ENCODE results near the gene ALKBH5.

DNA sequence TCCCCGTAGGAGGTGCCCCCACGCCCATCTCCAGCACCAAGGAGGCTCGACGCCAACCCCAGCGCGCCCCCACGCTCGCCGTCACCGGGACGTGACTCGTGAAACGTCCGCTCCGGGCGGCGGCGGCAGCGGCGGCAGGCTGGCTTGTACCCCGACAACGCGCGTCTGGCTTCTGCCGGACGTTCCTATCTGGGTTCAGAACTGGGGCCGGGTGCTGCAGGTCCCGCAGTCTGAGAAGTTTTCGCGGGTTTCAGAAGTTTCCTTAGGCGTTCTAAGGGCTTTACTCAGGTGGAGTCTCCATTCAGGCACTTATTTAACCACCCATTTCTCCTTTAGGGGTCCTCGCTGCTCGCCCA lies 672 bp upstream of the ALKBH5 start:
- TF ChIP-seq, protein P1, sequence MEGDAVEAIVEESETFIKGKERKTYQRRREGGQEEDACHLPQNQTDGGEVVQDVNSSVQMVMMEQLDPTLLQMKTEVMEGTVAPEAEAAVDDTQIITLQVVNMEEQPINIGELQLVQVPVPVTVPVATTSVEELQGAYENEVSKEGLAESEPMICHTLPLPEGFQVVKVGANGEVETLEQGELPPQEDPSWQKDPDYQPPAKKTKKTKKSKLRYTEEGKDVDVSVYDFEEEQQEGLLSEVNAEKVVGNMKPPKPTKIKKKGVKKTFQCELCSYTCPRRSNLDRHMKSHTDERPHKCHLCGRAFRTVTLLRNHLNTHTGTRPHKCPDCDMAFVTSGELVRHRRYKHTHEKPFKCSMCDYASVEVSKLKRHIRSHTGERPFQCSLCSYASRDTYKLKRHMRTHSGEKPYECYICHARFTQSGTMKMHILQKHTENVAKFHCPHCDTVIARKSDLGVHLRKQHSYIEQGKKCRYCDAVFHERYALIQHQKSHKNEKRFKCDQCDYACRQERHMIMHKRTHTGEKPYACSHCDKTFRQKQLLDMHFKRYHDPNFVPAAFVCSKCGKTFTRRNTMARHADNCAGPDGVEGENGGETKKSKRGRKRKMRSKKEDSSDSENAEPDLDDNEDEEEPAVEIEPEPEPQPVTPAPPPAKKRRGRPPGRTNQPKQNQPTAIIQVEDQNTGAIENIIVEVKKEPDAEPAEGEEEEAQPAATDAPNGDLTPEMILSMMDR (IDR thresholded peaks at IDR 0.05), result no peak
- TF ChIP-seq, protein P2, sequence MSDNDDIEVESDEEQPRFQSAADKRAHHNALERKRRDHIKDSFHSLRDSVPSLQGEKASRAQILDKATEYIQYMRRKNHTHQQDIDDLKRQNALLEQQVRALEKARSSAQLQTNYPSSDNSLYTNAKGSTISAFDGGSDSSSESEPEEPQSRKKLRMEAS (IDR thresholded peaks at IDR 0.05), result peak; percentile 83
- TF ChIP-seq POLR2A (IDR thresholded peaks at IDR 0.05; ENCODE audit: low read length) (peak; percentile 81), RAD21 (conservative IDR thresholded peaks at IDR 0.05 in 1 of 2, IDR thresholded peaks at IDR 0.05 in 1 of 2) (no peak), CBX8 (IDR thresholded peaks at IDR 0.05) (no peak), MYC (IDR thresholded peaks at IDR 0.05; ENCODE audit: borderline replicate concordance, low read length) (no peak; the same call in 1 of the 2 replicates)
- TF ChIP-seq, protein P3, sequence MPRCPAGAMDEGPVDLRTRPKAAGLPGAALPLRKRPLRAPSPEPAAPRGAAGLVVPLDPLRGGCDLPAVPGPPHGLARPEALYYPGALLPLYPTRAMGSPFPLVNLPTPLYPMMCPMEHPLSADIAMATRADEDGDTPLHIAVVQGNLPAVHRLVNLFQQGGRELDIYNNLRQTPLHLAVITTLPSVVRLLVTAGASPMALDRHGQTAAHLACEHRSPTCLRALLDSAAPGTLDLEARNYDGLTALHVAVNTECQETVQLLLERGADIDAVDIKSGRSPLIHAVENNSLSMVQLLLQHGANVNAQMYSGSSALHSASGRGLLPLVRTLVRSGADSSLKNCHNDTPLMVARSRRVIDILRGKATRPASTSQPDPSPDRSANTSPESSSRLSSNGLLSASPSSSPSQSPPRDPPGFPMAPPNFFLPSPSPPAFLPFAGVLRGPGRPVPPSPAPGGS (IDR thresholded peaks at IDR 0.05), result no peak
